Spleen (tissue), 7 donors: ENCODE data around the gene TRIM60.

Experiments
- CTCF ChIP-seq, 11 experiments: fragments of 200-600 bp in 7 of 11; fragments of 450-650 bp in 4 of 11; sonication (generic) in 4 of 11; IDR thresholded peaks in 8 of 11; conservative IDR thresholded peaks in 3 of 11; 1 replicate in 7 of 11; 2 replicates in 4 of 11; pipeline versions ENCODE4 v1.4.0 to v1.8.0; 2016 to 2021; ENCODE audit warnings: antibody characterized with exemption in 11 of 11, inconsistent platforms in 4 of 11, mild to moderate bottlenecking in 1 of 11
- POLR2A ChIP-seq, 3 donors: fragments of 450-650 bp; IDR thresholded peaks; one replicate each; pipeline ENCODE4 v1.5.1; 2017; ENCODE audit warnings: antibody characterized with exemption in 3 of 3, mild to moderate bottlenecking in 1 of 3
- POLR2AphosphoS5 ChIP-seq, 3 donors: sonication (generic); formaldehyde crosslinking; IDR thresholded peaks; one replicate each; pipeline ENCODE4 v1.5.1; 2017; ENCODE audit warnings: antibody characterized with exemption in 3 of 3
- donor health status: DM: no; HTN: no; CAD: no; lungs with moderate emphysema.
- donor health status: DM: no; HTN: no; CAD: no.
- donor health status: DM: no; HTN: no; CAD: no.

- no peak for TF ChIP-seq CTCF (IDR thresholded peaks at IDR 0.05 in 8 of 11, conservative IDR thresholded peaks at IDR 0.05 in 3 of 11)
- no peak for TF ChIP-seq POLR2A (IDR thresholded peaks at IDR 0.05)
- no peak for TF ChIP-seq POLR2AphosphoS5 (IDR thresholded peaks at IDR 0.05)
These were observed 23.8 kb downstream of the TRIM60 start for GRCh38 chr4:165055601-165056000.
